HG02798 (cell line): ENCODE data around the gene PCDHA6.
"Not testable (repeated sequence)": the region's sequence is repeated elsewhere in the genome, so short reads cannot be mapped to it uniquely, and the experiment has no call there.

Source experiments
- ATAC-seq: cut with Tn5 transposase; IDR thresholded peaks from one replicate; pipeline ENCODE4 v1.9.1; 2021; ENCODE audit warnings: mild to moderate bottlenecking; ENCODE audit not compliant: unreplicated experiment, poor library complexity

Gene PCDHA6

DNA sequence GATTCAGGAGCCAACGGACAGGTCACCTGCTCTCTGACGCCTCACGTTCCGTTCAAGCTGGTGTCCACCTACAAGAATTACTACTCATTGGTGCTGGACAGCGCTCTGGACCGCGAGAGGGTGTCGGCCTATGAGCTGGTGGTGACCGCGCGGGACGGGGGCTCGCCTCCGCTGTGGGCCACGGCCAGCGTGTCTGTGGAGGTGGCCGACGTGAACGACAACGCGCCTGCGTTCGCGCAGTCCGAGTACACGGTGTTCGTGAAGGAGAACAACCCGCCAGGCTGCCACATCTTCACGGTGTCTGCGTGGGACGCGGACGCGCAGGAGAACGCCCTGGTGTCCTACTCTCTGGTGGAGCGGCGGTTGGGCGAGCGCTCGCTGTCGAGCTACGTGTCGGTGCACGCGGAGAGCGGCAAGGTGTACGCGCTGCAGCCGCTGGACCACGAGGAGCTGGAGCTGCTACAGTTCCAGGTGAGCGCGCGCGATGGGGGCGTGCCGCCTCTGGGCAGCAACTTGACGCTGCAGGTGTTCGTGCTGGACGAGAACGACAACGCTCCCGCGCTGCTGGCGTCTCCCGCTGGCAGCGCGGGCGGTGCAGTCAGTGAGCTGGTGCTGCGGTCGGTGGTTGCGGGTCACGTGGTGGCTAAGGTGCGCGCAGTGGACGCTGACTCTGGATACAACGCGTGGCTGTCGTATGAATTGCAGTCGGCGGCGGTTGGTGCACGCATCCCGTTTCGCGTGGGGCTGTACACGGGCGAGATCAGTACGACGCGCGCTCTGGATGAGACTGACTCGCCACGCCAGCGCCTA lies 29.6 kb downstream of the PCDHA6 start:
- ATAC-seq: no peak

GRCh38 chr5:140857987-140858240 lies 30.2 kb downstream of the PCDHA6 start:
- ATAC-seq: no peak

- ATAC-seq: no peak
These were observed 34.9 kb downstream of the PCDHA6 start for GRCh38 chr5:140862441-140863295.

DNA sequence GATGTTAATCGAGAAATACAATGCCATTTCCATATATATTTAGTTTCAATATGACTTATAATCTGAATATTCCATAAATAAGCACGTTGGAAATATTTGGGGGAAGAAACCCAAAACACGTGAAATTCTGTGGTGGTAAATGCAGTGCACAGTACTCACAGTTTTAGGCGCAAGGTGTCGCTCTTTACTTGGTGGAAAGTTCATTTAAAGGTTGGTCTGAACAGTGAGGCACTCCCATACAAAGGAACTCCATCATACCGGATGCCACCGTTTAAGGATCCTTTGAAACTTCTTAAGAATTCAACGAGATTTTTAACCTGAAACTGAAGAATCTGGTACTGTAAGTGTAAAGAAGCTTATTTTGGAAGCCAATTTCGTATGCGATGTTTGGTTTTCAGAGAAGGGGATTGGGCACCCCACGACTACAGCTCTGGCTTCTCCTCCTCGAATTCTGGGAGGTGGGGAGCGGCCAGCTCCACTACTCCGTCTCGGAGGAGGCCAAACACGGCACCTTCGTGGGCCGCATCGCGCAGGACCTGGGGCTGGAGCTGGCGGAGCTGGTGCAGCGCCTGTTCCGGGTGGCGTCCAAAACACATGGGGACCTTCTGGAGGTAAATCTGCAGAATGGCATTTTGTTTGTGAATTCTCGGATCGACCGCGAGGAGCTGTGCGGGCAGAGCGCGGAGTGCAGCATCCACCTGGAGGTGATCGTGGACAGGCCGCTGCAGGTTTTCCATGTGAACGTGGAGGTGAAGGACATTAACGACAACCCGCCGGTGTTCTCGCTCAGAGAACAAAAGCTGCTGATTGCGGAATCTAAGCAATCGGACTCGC lies 41.2 kb downstream of the PCDHA6 start, which contains the start of gene PCDHA11:
TSS of gene PCDHA11 (plus strand) at position 237 of the 834 bp plus-strand sequence. CDS start at position 384, 147 bp downstream.
- ATAC-seq: no peak

- no peak for ATAC-seq
These were observed 41.8 kb downstream of the PCDHA6 start for GRCh38 chr5:140869555-140869886.

DNA sequence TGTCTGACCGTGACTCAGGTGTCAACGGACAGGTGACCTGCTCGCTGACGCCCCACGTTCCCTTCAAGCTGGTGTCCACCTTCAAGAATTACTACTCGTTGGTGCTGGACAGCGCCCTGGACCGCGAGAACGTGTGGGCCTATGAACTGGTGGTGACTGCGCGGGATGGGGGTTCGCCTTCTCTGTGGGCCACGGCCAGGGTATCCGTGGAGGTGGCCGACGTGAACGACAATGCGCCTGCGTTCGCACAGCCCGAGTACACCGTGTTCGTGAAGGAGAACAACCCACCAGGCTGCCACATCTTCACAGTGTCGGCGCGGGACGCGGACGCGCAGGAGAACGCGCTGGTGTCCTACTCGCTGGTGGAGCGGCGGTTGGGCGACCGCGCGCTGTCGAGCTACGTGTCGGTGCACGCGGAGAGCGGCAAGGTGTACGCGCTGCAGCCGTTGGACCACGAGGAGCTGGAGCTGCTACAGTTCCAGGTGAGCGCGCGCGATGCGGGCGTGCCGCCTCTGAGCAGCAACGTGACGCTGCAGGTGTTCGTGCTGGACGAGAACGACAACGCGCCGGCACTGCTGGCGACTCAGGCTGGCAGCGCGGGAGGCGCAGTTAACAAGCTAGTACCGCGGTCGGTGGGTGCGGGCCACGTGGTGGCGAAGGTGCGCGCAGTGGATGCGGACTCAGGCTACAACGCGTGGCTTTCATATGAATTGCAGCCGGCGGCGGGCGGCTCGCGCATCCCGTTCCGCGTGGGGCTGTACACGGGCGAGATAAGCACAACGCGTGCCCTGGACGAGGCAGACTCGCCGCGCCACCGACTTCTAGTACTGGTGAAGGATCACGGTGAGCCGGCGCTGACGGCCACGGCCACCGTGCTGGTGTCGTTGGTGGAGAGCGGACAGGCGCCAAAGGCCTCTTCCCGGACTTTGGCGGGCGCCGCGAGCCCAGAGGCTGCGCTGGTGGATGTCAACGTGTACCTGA lies 42.8 kb downstream of the PCDHA6 start:
- no peak for ATAC-seq

DNA sequence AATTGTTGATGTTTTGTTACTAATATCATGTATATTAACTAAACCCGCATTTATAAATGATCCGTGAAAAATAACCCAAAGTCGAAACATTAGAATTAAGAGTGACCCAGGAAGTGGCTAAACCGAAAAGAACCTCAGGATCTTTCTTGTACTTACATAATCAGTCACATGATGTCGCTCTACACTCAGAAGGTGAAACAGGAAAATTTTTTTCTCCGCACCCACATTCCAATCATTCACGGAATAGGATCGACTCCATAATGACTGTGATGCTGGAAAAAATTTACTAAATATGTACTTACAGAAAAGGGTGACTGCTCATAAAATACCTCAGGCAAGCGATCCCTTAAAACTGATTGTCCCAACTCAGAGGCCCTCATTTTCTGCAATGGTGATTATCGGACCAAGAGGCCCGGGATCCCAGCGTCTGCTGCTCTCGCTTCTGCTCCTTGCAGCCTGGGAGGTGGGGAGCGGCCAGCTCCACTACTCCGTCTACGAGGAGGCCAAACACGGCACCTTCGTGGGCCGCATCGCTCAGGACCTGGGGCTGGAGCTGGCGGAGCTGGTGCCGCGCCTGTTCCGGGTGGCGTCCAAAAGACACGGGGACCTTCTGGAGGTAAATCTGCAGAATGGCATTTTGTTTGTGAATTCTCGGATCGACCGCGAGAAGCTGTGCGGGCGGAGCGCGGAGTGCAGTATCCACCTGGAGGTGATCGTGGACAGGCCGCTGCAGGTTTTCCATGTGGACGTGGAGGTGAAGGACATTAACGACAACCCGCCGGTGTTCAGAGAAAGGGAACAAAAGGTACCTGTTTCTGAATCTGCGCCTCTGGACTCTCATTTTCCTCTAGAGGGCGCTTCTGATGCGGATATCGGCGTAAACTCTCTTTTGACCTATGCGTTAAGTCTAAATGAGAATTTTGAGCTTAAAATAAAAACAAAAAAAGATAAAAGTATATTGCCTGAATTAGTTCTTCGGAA lies 47.6 kb downstream of the PCDHA6 start, which contains the start of gene PCDHA12:
TSS of gene PCDHA12 (plus strand) at position 224 of the 981 bp plus-strand sequence. CDS start at position 389, 165 bp downstream.
- no peak for ATAC-seq

- ATAC-seq: not testable (repeated sequence)
These were observed 48.9 kb downstream of the PCDHA6 start for GRCh38 chr5:140876541-140877261.

GRCh38 chr5:140877262-140877581 lies 49.5 kb downstream of the PCDHA6 start:
- no peak for ATAC-seq
